HG02642 (cell line): ENCODE results near the gene PDIA5.

Experiments used
- ATAC-seq: cut with Tn5 transposase; IDR thresholded peaks from one replicate; pipeline ENCODE4 v1.9.1; 2021; ENCODE audit warnings: mild to moderate bottlenecking; ENCODE audit not compliant: unreplicated experiment, poor library complexity

The PDIA5 gene

GRCh38 chr3:123088387-123088786, 21.6 kb downstream of the PDIA5 start:
- no peak for ATAC-seq

- ATAC-seq: no peak
These were observed 22.9 kb downstream of the PDIA5 start for GRCh38 chr3:123089611-123090331.

- ATAC-seq: no peak
These were observed 24.1 kb downstream of the PDIA5 start for GRCh38 chr3:123090728-123091531.

- ATAC-seq: no peak
These were observed 25.4 kb downstream of the PDIA5 start for GRCh38 chr3:123092243-123092642.

GRCh38 chr3:123093696-123094095, 26.9 kb downstream of the PDIA5 start:
- no peak for ATAC-seq

- ATAC-seq: no peak
These were observed 27.9 kb downstream of the PDIA5 start for GRCh38 chr3:123094516-123095313.

- ATAC-seq: no peak
These were observed 29.3 kb downstream of the PDIA5 start for GRCh38 chr3:123096126-123096525.

GRCh38 chr3:123096731-123097130, 29.9 kb downstream of the PDIA5 start:
- ATAC-seq: no peak

- no peak for ATAC-seq
These were observed 31.9 kb downstream of the PDIA5 start for GRCh38 chr3:123098426-123099330.

- ATAC-seq: no peak
These were observed 32.7 kb downstream of the PDIA5 start for GRCh38 chr3:123099331-123100192.

- no peak for ATAC-seq
These were observed 33.5 kb downstream of the PDIA5 start for GRCh38 chr3:123100193-123100776.

GRCh38 chr3:123102249-123102648, 35.4 kb downstream of the PDIA5 start:
- no peak for ATAC-seq

GRCh38 chr3:123102826-123103225, 36.0 kb downstream of the PDIA5 start:
- no peak for ATAC-seq

GRCh38 chr3:123104550-123104949, 37.7 kb downstream of the PDIA5 start:
- ATAC-seq: no peak

GRCh38 chr3:123105201-123106189, 38.7 kb downstream of the PDIA5 start:
- no peak for ATAC-seq

GRCh38 chr3:123110282-123110975, 43.6 kb downstream of the PDIA5 start:
- ATAC-seq: no peak
